IMR-90 (cell line): ENCODE measurements around the gene NOS1. TPM values are rescaled to one million over a fixed set of nuclear protein-coding genes. Genes with fewer than 3 reads are reported as not detected.

Experiments used
- ATAC-seq: fragments of 200-7000 bp; cut with Tn5 transposase; 2 replicates; pipeline ENCODE4 v1.9.1; 2020; ENCODE audit warnings: low read depth, mild to moderate bottlenecking, moderate library complexity
- BruUV-seq: library from RNA; stranded (reverse); fragments of 400-500 nt; replicated peaks from 2 replicates; lab custom pipeline; 2021; lab: Mats Ljungman, UMichigan
- CTCF ChIA-PET: fragments of 300-600 bp; formaldehyde crosslinking; extraction: SDS; loops from one replicate; lab custom pipeline; 2021; ENCODE audit warnings: antibody characterized with exemption; lab: Yijun Ruan, JAX
- POLR2A ChIA-PET: fragments of 300-600 bp; sonication (Branson Sonifier 250); formaldehyde crosslinking; loops from one replicate; lab custom pipeline; 2022; ENCODE audit warnings: antibody characterized with exemption; ENCODE audit not compliant: unreplicated experiment; lab: Charles Lee
- DNase-seq: peaks from one replicate; pipeline ENCODE4 v3.0.0; 2013
- H2AFZ ChIP-seq: replicated peaks from 2 replicates; pipeline ENCODE3; 2013; ENCODE audit warnings: low read length, mild to moderate bottlenecking; ENCODE audit not compliant: poor library complexity
- H2AK5ac ChIP-seq: 2 replicates; pipeline ENCODE4 v1.6.1; 2013; ENCODE audit warnings: low read depth, low read length, inconsistent platforms
- H2AK9ac ChIP-seq: replicated peaks from 2 replicates; pipeline ENCODE3; 2013; ENCODE audit warnings: mild to moderate bottlenecking, low read depth, low read length, moderate library complexity; ENCODE audit not compliant: poor library complexity
- H2BK120ac ChIP-seq: 2 replicates; pipeline ENCODE4 v1.6.1; 2013; ENCODE audit warnings: low read depth, low read length, inconsistent platforms
- H2BK15ac ChIP-seq: 3 replicates; pipeline ENCODE4 v1.6.1; 2013; ENCODE audit warnings: low read depth, low read length, inconsistent platforms
- H2BK20ac ChIP-seq: 2 replicates; pipeline ENCODE4 v1.6.1; 2013; ENCODE audit warnings: low read depth, mild to moderate bottlenecking, inconsistent platforms, low read length, moderate library complexity
- H2BK5ac ChIP-seq: 2 replicates; pipeline ENCODE4 v1.6.1; 2013; ENCODE audit warnings: mild to moderate bottlenecking, low read depth, low read length, inconsistent platforms; ENCODE audit not compliant: poor library complexity, severe bottlenecking
- H3K14ac ChIP-seq: replicated peaks from 2 replicates; pipeline ENCODE4 v1.6.1; 2013; ENCODE audit warnings: low read depth, low read length, inconsistent platforms
- H3K18ac ChIP-seq: 2 replicates; pipeline ENCODE4 v1.6.1; 2013; ENCODE audit warnings: low read depth, low read length, control low read depth
- H3K23ac ChIP-seq: 2 replicates; pipeline ENCODE4 v1.6.1; 2013; ENCODE audit warnings: low read depth, low read length, inconsistent platforms
- H3K27ac ChIP-seq: 2 replicates; pipeline ENCODE4 v1.5.1; 2013; ENCODE audit warnings: mild to moderate bottlenecking, control low read depth, low read length; ENCODE audit not compliant: insufficient read depth
- H3K27me3 ChIP-seq: 2 replicates; pipeline ENCODE4 v1.6.1; 2013; ENCODE audit warnings: low read length; ENCODE audit not compliant: control insufficient read depth, insufficient read depth
- H3K36me3 ChIP-seq: 2 replicates; pipeline ENCODE4 v1.6.1; 2013; ENCODE audit warnings: low read length, mixed read lengths; ENCODE audit not compliant: control insufficient read depth, insufficient read depth
- H3K4ac ChIP-seq: 2 replicates; pipeline ENCODE4 v1.6.1; 2013; ENCODE audit warnings: low read depth, low read length, inconsistent platforms
- H3K4me1 ChIP-seq: 2 replicates; pipeline ENCODE4 v1.6.1; 2013; ENCODE audit warnings: low read length, mixed read lengths; ENCODE audit not compliant: control insufficient read depth, insufficient read depth
- H3K4me2 ChIP-seq: 2 replicates; pipeline ENCODE4 v1.6.1; 2013; ENCODE audit warnings: low read depth, mild to moderate bottlenecking, control low read depth, low read length, moderate library complexity
- H3K4me3 ChIP-seq: 2 replicates; pipeline ENCODE4 v1.5.1; 2013; ENCODE audit warnings: low read depth, mild to moderate bottlenecking, control low read depth, low read length, moderate library complexity; ENCODE audit not compliant: insufficient read depth
- H3K56ac ChIP-seq: 2 replicates; pipeline ENCODE4 v1.6.1; 2013; ENCODE audit warnings: low read length, inconsistent platforms; ENCODE audit not compliant: insufficient read depth; ENCODE audit errors: extremely low read depth
- H3K79me1 ChIP-seq, 2 experiments: 2 replicates each; pipeline ENCODE4 v1.6.1; 2013; ENCODE audit warnings: low read length in 2 of 2, inconsistent platforms in 1 of 2, low read depth in 1 of 2
- H3K9ac ChIP-seq: 2 replicates; pipeline ENCODE4 v1.6.1; 2013; ENCODE audit warnings: low read depth, low read length, control low read depth
- H3K9me1 ChIP-seq: 2 replicates; pipeline ENCODE4 v1.6.1; 2013; ENCODE audit warnings: low read length, inconsistent platforms; ENCODE audit not compliant: insufficient read depth
- H3K9me3 ChIP-seq: 2 replicates; pipeline ENCODE4 v1.6.1; 2013; ENCODE audit warnings: low read length; ENCODE audit not compliant: control insufficient read depth, insufficient read depth
- H4K20me1 ChIP-seq: 2 replicates; pipeline ENCODE4 v1.6.1; 2013; ENCODE audit warnings: low read length, inconsistent platforms; ENCODE audit not compliant: insufficient read depth
- H4K5ac ChIP-seq: 2 replicates; pipeline ENCODE4 v1.6.1; 2013; ENCODE audit warnings: mild to moderate bottlenecking, low read depth, low read length, control low read depth
- H4K8ac ChIP-seq, 2 experiments: 2 replicates each; pipeline ENCODE4 v1.6.1; 2013; ENCODE audit warnings: low read depth in 2 of 2, low read length in 2 of 2, control low read depth in 1 of 2, inconsistent platforms in 1 of 2
- H4K91ac ChIP-seq: 2 replicates; pipeline ENCODE4 v1.6.1; 2013; ENCODE audit warnings: low read depth, low read length, inconsistent platforms; ENCODE audit not compliant: insufficient read depth
- BHLHE40 ChIP-seq: fragments of 150-350 bp; IDR thresholded peaks from 2 replicates; pipeline ENCODE4 v1.6.1; 2016; ENCODE audit warnings: mild to moderate bottlenecking, low read depth, low read length
- CEBPB ChIP-seq: IDR thresholded peaks from 2 replicates; pipeline ENCODE4 v1.6.1; 2012; ENCODE audit warnings: low read depth, low read length, improper control_type of control experiment
- CHD1 ChIP-seq: IDR thresholded peaks from 2 replicates; pipeline ENCODE4 v1.6.1; 2012; ENCODE audit warnings: low read depth, low read length, improper control_type of control experiment
- ELK1 ChIP-seq: fragments of 150-350 bp; IDR thresholded peaks from 2 replicates; pipeline ENCODE4 v1.6.1; 2016; ENCODE audit warnings: low read depth, mild to moderate bottlenecking, low read length, moderate library complexity, borderline replicate concordance
- FOS ChIP-seq: fragments of 150-350 bp; IDR thresholded peaks from 2 replicates; pipeline ENCODE4 v1.6.1; 2016; ENCODE audit warnings: low read depth, low read length
- MAFK ChIP-seq: IDR thresholded peaks from 2 replicates; pipeline ENCODE4 v1.6.1; 2012; ENCODE audit warnings: low read depth, low read length, improper control_type of control experiment
- MAZ ChIP-seq: IDR thresholded peaks from 2 replicates; pipeline ENCODE4 v1.6.1; 2012; ENCODE audit warnings: low read depth, mild to moderate bottlenecking, low read length, improper control_type of control experiment, moderate library complexity, borderline replicate concordance
- MXI1 ChIP-seq: IDR thresholded peaks from 2 replicates; pipeline ENCODE4 v1.6.1; 2012; ENCODE audit warnings: low read depth, mild to moderate bottlenecking, low read length, moderate library complexity, borderline replicate concordance
- NFE2L2 ChIP-seq: fragments of 150-350 bp; IDR thresholded peaks from 2 replicates; pipeline ENCODE4 v1.6.1; 2016; ENCODE audit warnings: low read depth, mild to moderate bottlenecking, low read length
- POLR2A ChIP-seq: IDR thresholded peaks from 2 replicates; pipeline ENCODE4 v1.6.1; 2012; ENCODE audit warnings: mild to moderate bottlenecking, low read depth, low read length
- RAD21 ChIP-seq: IDR thresholded peaks from 2 replicates; pipeline ENCODE4 v1.6.1; 2012; ENCODE audit warnings: low read length, improper control_type of control experiment
- RCOR1 ChIP-seq: IDR thresholded peaks from 2 replicates; pipeline ENCODE4 v1.6.1; 2012; ENCODE audit warnings: mild to moderate bottlenecking, low read length, improper control_type of control experiment; ENCODE audit not compliant: insufficient replicate concordance
- RFX5 ChIP-seq: IDR thresholded peaks from 2 replicates; pipeline ENCODE4 v1.8.0; 2012; ENCODE audit warnings: low read depth, mild to moderate bottlenecking, low read length, moderate library complexity
- SMC3 ChIP-seq: fragments of 150-350 bp; IDR thresholded peaks from 2 replicates; pipeline ENCODE4 v1.6.1; 2016; ENCODE audit warnings: low read depth, mild to moderate bottlenecking, antibody characterized with exemption, low read length, moderate library complexity
- USF2 ChIP-seq: fragments of 150-350 bp; IDR thresholded peaks from 2 replicates; pipeline ENCODE4 v1.6.1; 2017; ENCODE audit warnings: mild to moderate bottlenecking, antibody characterized with exemption, low read length, low read depth
- WGBS, 2 experiments: methylation state at CpG; one replicate each; pipeline versions ENCODE4 v1.1.5 to v1.1.7; 2013; ENCODE audit warnings: missing lambda C conversion rate in 2 of 2; ENCODE audit not compliant: insufficient read length in 1 of 2; ENCODE audit errors: extremely low coverage in 2 of 2; 5-methylcytosine and 5-hydroxymethylcytosine counted together
- dilution Hi-C: fragments of 300-500 bp; cut with HindIII; formaldehyde crosslinking; loops from one replicate; pipeline ENCODE4 v1.14.3; 2018; ENCODE audit warnings: low sequenced_read_pairs; ENCODE audit not compliant: unreplicated experiment
- in situ Hi-C: fragments of 300-500 bp; cut with MboI; formaldehyde crosslinking; loops from 3 replicates; pipeline ENCODE4 v1.14.3; 2019; ENCODE audit warnings: low sequenced_read_pairs, inconsistent platforms, mixed read lengths
- intact Hi-C: fragments of 100-400 bp; cut with micrococcal nuclease; formaldehyde crosslinking; loops from 2 replicates; pipeline ENCODE4 v1.10.0; 2022
- polyA plus RNA-seq, 3 experiments: library from polyadenylated mRNA; depleted of rRNA; stranded (reverse); fragments of >200 nt; gene quantifications; 2 replicates each; pipeline ENCODE4 v1.2.3, GENCODE V29; 2012; ENCODE audit warnings: low replicate concordance in 1 of 3
- total RNA-seq: library from RNA; depleted of rRNA; stranded (reverse); fragments of >200 nt; gene quantifications from 2 replicates; pipeline ENCODE4 v1.2.3, GENCODE V29; 2012
- TF ChIP-seq, protein P1 (sequence below): conservative IDR thresholded peaks from 2 replicates; pipeline ENCODE4 v1.5.1; 2012; ENCODE audit warnings: mild to moderate bottlenecking, low read depth, low read length, improper control_type of control experiment

Gene NOS1
- total and polyA plus RNA-seq, 2 of the 4 experiments (the other 2 are of a cell fraction), result 0.09 TPM; not detected in 1

DNA sequence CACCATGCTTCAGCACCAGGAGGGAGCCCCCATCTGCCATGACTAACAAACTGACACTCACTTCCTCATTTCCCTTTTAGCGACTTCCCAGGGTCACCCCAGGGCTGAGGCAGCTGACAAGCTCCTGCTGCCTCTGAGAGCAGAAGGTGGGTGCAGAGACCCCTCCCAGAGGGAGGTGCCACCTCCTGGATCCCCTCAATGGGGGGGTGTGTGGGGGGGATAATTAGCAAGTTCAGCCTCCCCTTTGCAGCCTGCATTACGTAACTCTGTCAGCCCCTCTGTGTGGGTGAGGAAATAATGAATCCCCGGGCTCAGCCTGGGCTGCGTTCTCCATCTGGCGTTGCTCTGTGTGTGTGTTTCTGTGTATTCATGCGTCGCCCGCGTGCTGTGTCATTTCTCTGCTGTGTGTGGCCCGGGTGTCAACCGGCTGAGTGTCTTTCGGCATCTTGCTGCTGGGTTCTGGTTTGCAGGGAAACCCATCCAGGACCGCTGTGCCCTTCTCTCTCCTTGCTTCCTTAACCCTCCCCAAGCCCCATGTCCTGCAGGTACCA lies 28.0 kb downstream of the NOS1 start:
- no peak overlapping the region for H4K5ac ChIP-seq
- H2AK9ac ChIP-seq, result no peak overlapping the region
- CTCF ChIA-PET, result interaction anchor here (0.6 kb wide), 1 partner anchor 138 kb away, joined by 4 read pairs; no protein-coding TSS in a partner anchor
- no peak overlapping the region for H2BK15ac ChIP-seq
- H2AFZ ChIP-seq, result no peak overlapping the region
- intact Hi-C loops, result no loop called here
- H4K8ac ChIP-seq, result no peak overlapping the region
- H3K56ac ChIP-seq, result no peak overlapping the region
- H3K4me1 ChIP-seq, result no peaks in the 10 kb centered on the region
- dilution Hi-C loops, result no loop called here
- H3K9me1 ChIP-seq, result no peaks in the 10 kb centered on the region
- H2AK5ac ChIP-seq, result no peak overlapping the region
- BruUV-seq, result no TSS peak
- POLR2A ChIA-PET, result no interaction called here
- H2BK20ac ChIP-seq, result no peak overlapping the region
- no peaks in the 10 kb centered on the region for H4K20me1 ChIP-seq
- no peak overlapping the region for H3K14ac ChIP-seq
- no peaks in the 10 kb centered on the region for H3K36me3 ChIP-seq
- no peak overlapping the region for H3K4me2 ChIP-seq
- DNase-seq (no peak), ATAC-seq (no peak)
- H3K27me3 ChIP-seq, result no peaks in the 10 kb centered on the region
- H2BK5ac ChIP-seq, result no peak overlapping the region
- H2BK120ac ChIP-seq, result no peak overlapping the region
- no peak overlapping the region for H4K91ac ChIP-seq
- H3K4ac ChIP-seq, result no peak overlapping the region
- H3K18ac ChIP-seq, result no peak overlapping the region
- 0% methylated on average over 2 of the region's 13 CpGs; no CpG with 5 or more reads in 1 of the 2 experiments for WGBS, 2 experiments
- no peak overlapping the region for H3K9ac ChIP-seq
- no peak overlapping the region for H3K27ac ChIP-seq
- H3K9me3 ChIP-seq, result peaks cover 18% of the 10 kb centered on the region
- no peaks in the 10 kb centered on the region for H3K79me1 ChIP-seq
- in situ Hi-C loops, result no loop called here
- no peak overlapping the region for H3K23ac ChIP-seq
- TF ChIP-seq MAZ (no peak), RFX5 (no peak), MAFK (no peak), NFE2L2 (no peak), ELK1 (no peak), CHD1 (no peak), FOS (no peak), RCOR1 (no peak), SMC3 (no peak), CEBPB (no peak), MXI1 (no peak), RAD21 (no peak), BHLHE40 (no peak), USF2 (no peak), POLR2A (no peak)
- TF ChIP-seq, protein P1, sequence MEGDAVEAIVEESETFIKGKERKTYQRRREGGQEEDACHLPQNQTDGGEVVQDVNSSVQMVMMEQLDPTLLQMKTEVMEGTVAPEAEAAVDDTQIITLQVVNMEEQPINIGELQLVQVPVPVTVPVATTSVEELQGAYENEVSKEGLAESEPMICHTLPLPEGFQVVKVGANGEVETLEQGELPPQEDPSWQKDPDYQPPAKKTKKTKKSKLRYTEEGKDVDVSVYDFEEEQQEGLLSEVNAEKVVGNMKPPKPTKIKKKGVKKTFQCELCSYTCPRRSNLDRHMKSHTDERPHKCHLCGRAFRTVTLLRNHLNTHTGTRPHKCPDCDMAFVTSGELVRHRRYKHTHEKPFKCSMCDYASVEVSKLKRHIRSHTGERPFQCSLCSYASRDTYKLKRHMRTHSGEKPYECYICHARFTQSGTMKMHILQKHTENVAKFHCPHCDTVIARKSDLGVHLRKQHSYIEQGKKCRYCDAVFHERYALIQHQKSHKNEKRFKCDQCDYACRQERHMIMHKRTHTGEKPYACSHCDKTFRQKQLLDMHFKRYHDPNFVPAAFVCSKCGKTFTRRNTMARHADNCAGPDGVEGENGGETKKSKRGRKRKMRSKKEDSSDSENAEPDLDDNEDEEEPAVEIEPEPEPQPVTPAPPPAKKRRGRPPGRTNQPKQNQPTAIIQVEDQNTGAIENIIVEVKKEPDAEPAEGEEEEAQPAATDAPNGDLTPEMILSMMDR, result no peak
- no peak overlapping the region for H3K4me3 ChIP-seq
